Stimulated activated naive CD4-positive, alpha-beta T cell treated with Interleukin-2 at 50 U/mL for 16 hours (primary cell): ENCODE data around the gene REC114.
"Not testable (repeated sequence)": the region's sequence is repeated elsewhere in the genome, so short reads cannot be mapped to it uniquely, and the experiment has no call there.

Source experiments
- DNase-seq: peaks from one replicate; lab custom pipeline; 2025; lab: John Stamatoyannopoulos, UW

Gene REC114

GRCh38 chr15:73577593-73577992 lies 134.6 kb downstream of the REC114 start:
- DNase-seq: not testable (repeated sequence)

GRCh38 chr15:73578026-73578425 lies 135.1 kb downstream of the REC114 start:
- no peak for DNase-seq

- DNase-seq: no peak
These were observed 140.0 kb downstream of the REC114 start for GRCh38 chr15:73582851-73583379.

GRCh38 chr15:73583544-73583943 lies 140.6 kb downstream of the REC114 start:
- DNase-seq: no peak

GRCh38 chr15:73584699-73585420 lies 141.9 kb downstream of the REC114 start:
- no peak for DNase-seq

- no peak for DNase-seq
These were observed 143.1 kb downstream of the REC114 start for GRCh38 chr15:73585871-73586654.

GRCh38 chr15:73589766-73590165 lies 146.8 kb downstream of the REC114 start:
- DNase-seq: no peak

GRCh38 chr15:73590263-73590662 lies 147.3 kb downstream of the REC114 start:
- DNase-seq: no peak

GRCh38 chr15:73593304-73594074 lies 150.5 kb downstream of the REC114 start:
- no peak for DNase-seq

- DNase-seq: no peak
These were observed 151.1 kb downstream of the REC114 start for GRCh38 chr15:73594109-73594508.

GRCh38 chr15:73596174-73596573 lies 153.2 kb downstream of the REC114 start:
- DNase-seq: no peak

- no peak for DNase-seq
These were observed 154.2 kb downstream of the REC114 start for GRCh38 chr15:73597036-73597638.

- no peak for DNase-seq
These were observed 155.7 kb downstream of the REC114 start for GRCh38 chr15:73598530-73599160.

- no peak for DNase-seq
These were observed 157.0 kb downstream of the REC114 start for GRCh38 chr15:73599934-73600333.

- no peak for DNase-seq
These were observed 157.7 kb downstream of the REC114 start for GRCh38 chr15:73600413-73601335.

- DNase-seq: no peak
These were observed 158.8 kb downstream of the REC114 start for GRCh38 chr15:73601451-73602445.

- no peak for DNase-seq
These were observed 159.5 kb downstream of the REC114 start for GRCh38 chr15:73602446-73602843.

GRCh38 chr15:73602992-73603391 lies 160.0 kb downstream of the REC114 start:
- no peak for DNase-seq

- DNase-seq: no peak
These were observed 161.5 kb downstream of the REC114 start for GRCh38 chr15:73604477-73604876.
